GM12864 (cell line): ENCODE measurements around the gene DEFB114.
A peak's percentile ranks its signal among the peaks of the same experiment; 100 is the strongest.

Experiments
- DNase-seq: peaks from one replicate; pipeline ENCODE4 v3.0.0-alpha.2; 2011; ENCODE audit warnings: low read depth
- H3K4me3 ChIP-seq: 2 replicates; pipeline ENCODE4 v1.5.1; 2011; ENCODE audit warnings: mild to moderate bottlenecking, low read depth, low read length, control low read depth
- CTCF ChIP-seq: IDR thresholded peaks from 2 replicates; pipeline ENCODE4 v1.5.1; 2011; ENCODE audit warnings: low read depth, mild to moderate bottlenecking, moderate library complexity, low read length, control low read depth, inconsistent platforms; ENCODE audit errors: missing control alignments

The DEFB114 gene

GRCh38 chr6:49982046-49982445 is 18.1 kb upstream of the DEFB114 start:
- H3K4me3 ChIP-seq, result no peak overlapping the region
- no peak for TF ChIP-seq CTCF
- no peak for DNase-seq

- DNase-seq, result peak; percentile 26
These were observed 16.9 kb upstream of the DEFB114 start for GRCh38 chr6:49980898-49981297.

GRCh38 chr6:49979584-49979983 is 15.6 kb upstream of the DEFB114 start:
- no peak for DNase-seq
- TF ChIP-seq CTCF, result no peak

More at GRCh38 chr6:49980898-49981297, 16.9 kb upstream of the DEFB114 start:
- no peak for TF ChIP-seq CTCF
- no peak overlapping the region for H3K4me3 ChIP-seq

GRCh38 chr6:49978332-49979226 is 14.6 kb upstream of the DEFB114 start:
- no peak for TF ChIP-seq CTCF
- DNase-seq, result no peak
- H3K4me3 ChIP-seq, result no peak overlapping the region; the same call in 1 of the 2 replicates

More at GRCh38 chr6:49979584-49979983, 15.6 kb upstream of the DEFB114 start:
- no peak overlapping the region for H3K4me3 ChIP-seq

GRCh38 chr6:49969605-49970004 is 5.6 kb upstream of the DEFB114 start, which contains the start of gene DEFB113:
TSS of gene DEFB113 (minus strand) at chr6:49969625. CDS start at chr6:49969625, 0 bp downstream.
- DNase-seq, result no peak
- no peak for TF ChIP-seq CTCF
- H3K4me3 ChIP-seq, result no peak within 1 kb of the TSS

- no peak for DNase-seq
- no peak overlapping the region for H3K4me3 ChIP-seq
- TF ChIP-seq CTCF, result no peak
These were observed 2.9 kb upstream of the DEFB114 start for GRCh38 chr6:49966823-49967222.
